GM18951 (cell line): Measurements from ENCODE around the gene TBC1D13.

Experiments
- POLR2A ChIP-seq: IDR thresholded peaks from 4 replicates; pipeline ENCODE4 v1.6.1; 2011; ENCODE audit warnings: mild to moderate bottlenecking; ENCODE audit not compliant: insufficient read length, insufficient read depth; ENCODE audit errors: extremely low read depth
- in situ Hi-C: fragments of 300-500 bp; cut with MboI; formaldehyde crosslinking; loops from one replicate; pipeline ENCODE4 v1.12.0; 2022; ENCODE audit warnings: low sequenced_read_pairs, mixed read lengths, inconsistent platforms; ENCODE audit not compliant: unreplicated experiment

The TBC1D13 gene

DNA sequence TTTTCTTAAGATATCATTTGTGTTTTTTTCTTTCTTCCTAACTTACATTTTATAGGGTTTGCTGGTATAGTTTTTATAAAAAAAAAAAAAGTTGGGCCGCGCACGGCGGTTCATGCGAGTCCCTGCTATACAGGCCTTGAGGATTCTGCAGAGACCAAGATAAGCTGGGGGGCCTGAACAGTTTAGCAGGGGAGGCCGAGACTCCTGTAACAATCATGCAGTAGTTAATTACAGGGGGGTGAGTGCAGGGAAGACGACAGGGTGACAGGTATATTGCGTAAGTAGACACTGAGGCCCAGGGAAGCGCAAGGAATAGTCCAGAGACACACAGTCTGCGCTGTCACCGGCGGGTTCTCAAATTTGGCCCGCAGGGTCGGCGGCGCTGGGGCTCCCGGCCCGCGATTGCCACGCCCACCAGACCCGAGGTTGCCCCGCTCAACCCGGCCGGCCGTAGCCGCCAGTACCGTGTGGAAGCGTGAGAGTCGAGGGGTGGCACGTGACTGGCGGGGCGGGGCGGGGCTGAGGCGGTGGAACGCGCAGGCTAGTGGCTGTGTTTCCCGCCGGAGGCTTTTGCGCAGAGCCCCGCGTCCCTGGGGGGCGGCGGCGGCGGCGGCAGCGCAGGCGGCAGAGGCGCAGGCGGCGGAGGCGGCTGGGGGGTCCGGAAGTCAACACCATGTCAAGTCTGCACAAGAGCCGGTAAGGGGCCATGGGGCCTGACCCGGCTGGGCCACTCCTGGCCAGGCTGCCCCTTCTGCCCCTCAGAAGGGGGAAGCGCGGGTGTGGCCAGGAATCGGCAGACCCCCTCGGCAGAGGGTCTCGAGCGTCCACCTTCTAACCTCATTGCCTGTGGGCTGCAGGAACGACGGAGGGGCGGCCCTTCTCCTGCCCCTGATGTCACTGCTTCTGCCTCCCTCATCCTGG, at the start of gene TBC1D13:
Gene TBC1D13 (plus strand): TSS at position 573 of the 921 bp plus-strand sequence. CDS start 101 bp downstream, at position 674.
- peak; percentile 79 for TF ChIP-seq POLR2A
- in situ Hi-C loops = no loop called here

DNA sequence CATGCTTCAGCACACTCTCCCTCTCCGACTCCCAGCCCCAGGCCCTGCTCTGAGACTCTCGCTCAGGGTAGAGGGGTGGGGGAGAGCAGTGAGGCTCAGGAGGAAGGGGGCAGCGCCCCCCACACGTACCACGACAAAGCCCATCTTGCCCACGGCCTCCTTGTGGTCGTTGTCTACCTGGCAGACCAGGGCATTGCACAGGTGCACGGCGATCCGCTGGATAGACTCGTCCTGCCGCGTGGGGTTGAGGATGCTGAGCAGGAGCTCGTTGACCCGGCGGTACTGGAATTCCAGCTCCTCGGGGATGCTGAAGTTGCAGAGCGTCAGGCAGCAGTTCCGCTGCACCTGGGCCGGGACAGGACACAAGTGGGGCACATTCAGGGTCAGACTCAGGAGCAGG, 44.7 kb upstream of the TBC1D13 start:
- in situ Hi-C loops = no loop called here
- no peak for TF ChIP-seq POLR2A

DNA sequence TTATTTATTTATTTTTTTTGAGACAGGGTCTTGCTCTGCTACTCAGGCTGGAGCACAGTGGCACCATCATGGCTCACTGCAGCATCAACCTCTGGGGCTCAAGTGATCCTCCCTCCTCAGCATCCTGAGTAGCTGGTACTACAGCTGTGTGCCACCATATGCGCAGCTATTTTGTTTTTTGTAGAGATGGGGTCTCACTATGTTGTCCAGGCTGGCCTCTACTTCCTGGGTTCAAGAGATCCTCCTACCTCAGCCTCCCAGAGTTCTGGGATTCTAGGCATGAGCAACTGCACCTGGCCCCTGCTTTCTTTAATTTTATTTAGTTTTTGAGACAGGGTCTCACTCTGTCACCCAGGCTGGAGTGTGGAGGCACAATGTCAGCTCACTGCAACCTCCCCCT, 43.6 kb upstream of the TBC1D13 start:
- in situ Hi-C loops = no loop called here
- no peak for TF ChIP-seq POLR2A

- in situ Hi-C loops = no loop called here
- TF ChIP-seq POLR2A = no peak
These were observed 39.8 kb upstream of the TBC1D13 start for GRCh38 chr9:128747241-128747640.

- no peak for TF ChIP-seq POLR2A
- in situ Hi-C loops = no loop called here
These were observed 36.0 kb upstream of the TBC1D13 start for GRCh38 chr9:128750926-128751595.

GRCh38 chr9:128753627-128754026, 33.4 kb upstream of the TBC1D13 start:
- TF ChIP-seq POLR2A = no peak
- in situ Hi-C loops = no loop called here

DNA sequence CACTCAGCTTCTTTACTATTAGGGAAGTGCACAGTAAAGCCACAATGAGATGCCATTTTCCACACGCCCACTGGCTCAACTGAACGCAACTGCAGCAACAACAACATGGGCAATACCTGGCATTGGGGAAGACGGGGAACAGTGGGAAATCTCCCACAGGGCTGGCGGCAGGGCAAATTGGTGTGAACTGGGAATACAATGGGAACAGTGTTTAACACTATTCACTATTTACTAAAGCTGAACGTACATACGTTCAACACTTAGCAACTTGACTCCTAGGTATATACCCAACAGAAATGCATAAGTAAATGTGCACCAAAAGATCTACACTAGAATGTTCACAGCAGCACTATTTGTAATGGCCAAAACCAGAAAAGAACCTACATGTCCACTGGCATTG, 29.5 kb upstream of the TBC1D13 start:
- no peak for TF ChIP-seq POLR2A
- in situ Hi-C loops = no loop called here

DNA sequence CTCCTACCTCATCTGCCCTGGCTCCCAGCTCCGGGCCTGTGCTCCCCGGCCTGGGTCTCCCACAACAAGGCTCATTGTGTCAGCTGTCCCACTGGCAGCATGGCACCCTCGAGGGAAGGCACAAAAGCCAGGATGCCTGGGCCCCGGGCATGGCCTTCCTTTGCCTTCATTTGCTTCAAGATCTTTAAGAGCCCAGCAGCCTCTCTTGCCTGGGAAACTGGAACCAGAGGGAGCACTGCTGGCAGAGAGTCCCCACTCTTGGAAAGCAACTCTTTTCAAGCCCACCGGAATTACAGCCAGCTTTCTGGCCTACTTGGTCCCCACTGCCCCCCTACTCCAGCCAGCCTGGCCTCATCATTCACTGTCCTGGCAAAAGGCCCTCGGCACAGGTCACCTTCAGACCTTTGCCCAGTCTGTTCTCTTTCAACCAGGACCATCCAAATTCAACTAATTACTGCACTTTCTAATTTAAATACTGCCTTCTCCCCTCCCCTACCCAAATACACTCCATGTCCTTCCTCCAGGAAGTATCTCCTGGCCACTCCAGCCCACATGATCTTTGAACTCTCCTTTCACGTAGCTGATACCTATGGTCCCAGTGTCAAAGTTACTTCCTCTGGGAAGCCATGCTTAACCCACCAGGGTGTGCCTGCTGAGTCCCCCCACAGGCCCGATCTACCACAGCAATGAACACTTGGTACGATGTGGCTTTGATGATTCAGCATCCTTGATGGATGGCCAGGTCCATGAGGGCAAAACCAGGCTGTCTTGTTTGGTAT, 24.2 kb upstream of the TBC1D13 start:
- no peak for TF ChIP-seq POLR2A
- in situ Hi-C loops = no loop called here

- in situ Hi-C loops = no loop called here
- no peak for TF ChIP-seq POLR2A
These were observed 22.7 kb upstream of the TBC1D13 start for GRCh38 chr9:128764361-128764760.

DNA sequence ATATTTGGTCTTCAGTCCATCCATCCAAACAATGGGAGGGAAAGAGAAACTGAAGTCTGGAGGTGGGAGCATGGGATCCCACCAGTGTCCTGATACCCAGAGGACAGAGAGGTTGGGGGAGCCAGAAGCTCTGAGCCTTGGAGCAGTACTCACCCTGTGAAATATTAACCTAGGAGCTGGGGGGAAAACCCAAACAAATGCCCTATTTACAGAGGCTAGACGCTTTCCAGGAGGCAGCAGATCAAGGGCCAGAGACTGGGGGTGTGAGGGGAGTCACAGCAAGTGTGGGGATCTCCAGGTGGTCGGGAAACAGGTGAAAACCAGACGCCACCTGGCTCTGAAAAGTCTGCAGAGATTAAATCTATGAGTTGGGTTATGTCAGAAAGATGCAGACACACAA, 21.6 kb upstream of the TBC1D13 start:
- in situ Hi-C loops = no loop called here
- no peak for TF ChIP-seq POLR2A

DNA sequence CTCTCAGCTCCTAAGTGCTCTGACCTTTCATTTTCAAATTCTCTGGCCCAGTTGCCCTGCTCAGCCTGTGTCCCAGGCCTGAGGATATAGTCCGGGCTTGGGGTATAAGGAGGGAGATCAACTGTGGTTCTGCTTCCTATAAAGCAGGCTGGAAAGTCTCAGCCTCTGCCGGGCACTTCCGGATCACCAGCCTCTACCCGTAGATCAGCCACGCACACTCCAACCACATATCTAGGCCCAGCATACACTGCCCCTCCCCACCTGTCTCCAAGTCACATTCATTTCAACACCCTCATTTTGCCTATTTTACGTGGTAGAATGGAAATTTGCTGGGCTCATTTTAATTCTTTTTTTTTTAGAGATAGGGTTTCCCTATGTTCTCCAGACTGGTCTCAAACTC, 18.4 kb upstream of the TBC1D13 start:
- in situ Hi-C loops = no loop called here
- no peak for TF ChIP-seq POLR2A

DNA sequence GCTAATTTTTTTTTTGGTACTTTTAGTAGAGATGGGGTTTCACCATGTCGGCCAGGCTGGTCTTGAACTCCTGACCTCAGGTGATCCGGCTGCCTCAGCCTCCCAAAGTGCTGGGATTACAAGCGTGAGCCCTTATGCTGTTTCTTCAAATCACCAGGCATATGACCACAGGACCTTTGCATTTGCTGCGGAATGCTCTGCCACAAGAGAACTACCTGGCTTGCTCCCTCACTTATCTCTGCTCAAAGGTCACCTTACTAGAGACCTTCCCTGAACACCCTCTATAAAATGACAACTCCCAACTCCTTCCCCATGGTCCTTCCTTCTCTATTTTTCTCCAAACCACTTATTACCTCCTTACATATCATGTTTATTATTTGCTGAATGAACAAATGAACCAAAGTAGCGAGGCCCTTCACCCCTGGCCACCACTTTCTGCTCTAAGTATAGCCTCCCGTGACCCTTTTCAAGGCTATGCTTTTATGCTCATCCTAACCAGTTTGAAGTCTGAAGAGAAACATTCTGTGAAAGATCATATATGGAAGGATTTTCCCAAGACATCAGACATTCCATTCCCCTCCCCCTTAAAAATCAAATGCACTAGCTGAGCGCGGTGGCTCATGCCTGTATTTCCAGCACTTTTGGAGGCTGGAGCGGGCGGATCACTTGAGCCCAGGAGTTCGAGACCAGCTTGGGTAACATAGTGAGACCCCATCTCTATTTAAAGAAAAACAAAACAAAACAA, 16.6 kb upstream of the TBC1D13 start:
- TF ChIP-seq POLR2A = no peak
- in situ Hi-C loops = no loop called here
